ENCODE results near the gene TK2. TPM values are rescaled to one million over a fixed set of nuclear protein-coding genes. Genes with fewer than 3 reads are reported as not detected.

Gene TK2
- polyA plus RNA-seq, 2 of the 4 experiments (the other 2 are of a cell fraction), result 13.9 to 29.5 TPM

GRCh38 chr16:66486199-66486772, 63.6 kb downstream of the TK2 start:
- no peaks in the 10 kb centered on the region for H3K9me3 ChIP-seq
- 93% methylated on average over 12 of the region's 12 CpGs for WGBS (ENCODE audit: missing lambda C conversion rate)
- H3K4me2 ChIP-seq, result peak overlapping the region; percentile 32; the same call in 1 of the 3 replicates
- H3K27ac ChIP-seq, result peak overlapping the region; percentile 64 to 79
- no peak for FAIRE-seq
- H3K4me3 ChIP-seq, result no peak overlapping the region
- no peak for TF ChIP-seq BHLHE40 (IDR thresholded peaks at IDR 0.05; ENCODE audit: low read depth, low read length)
- TF ChIP-seq JUN (IDR thresholded peaks at IDR 0.05), result no peak
- no peak for TF ChIP-seq RARB (CRISPR knock-in tag; IDR thresholded peaks at IDR 0.05)
- no peak for TF ChIP-seq HES2 (IDR thresholded peaks at IDR 0.05)
- no peak for TF ChIP-seq USF2 (IDR thresholded peaks at IDR 0.05)
- TF ChIP-seq CBX8 (IDR thresholded peaks at IDR 0.05), result no peak
- TF ChIP-seq MAFK (IDR thresholded peaks at IDR 0.05; ENCODE audit: partially characterized antibody), result no peak
- TF ChIP-seq ATOH8 (CRISPR knock-in tag; IDR thresholded peaks at IDR 0.05; ENCODE audit: low read depth), result no peak
- TF ChIP-seq RAD21 (conservative IDR thresholded peaks at IDR 0.05 in 1 of 2, IDR thresholded peaks at IDR 0.05 in 1 of 2), result no peak
- TF ChIP-seq RCOR1 (IDR thresholded peaks at IDR 0.05; ENCODE audit: low read depth, low read length), result no peak
- TF ChIP-seq PHF8 (IDR thresholded peaks at IDR 0.05; ENCODE audit: borderline replicate concordance, low read depth), result no peak
- TF ChIP-seq HOXA7 (CRISPR knock-in tag; IDR thresholded peaks at IDR 0.05), result no peak
- no peak for TF ChIP-seq ZSCAN20 (CRISPR knock-in tag; IDR thresholded peaks at IDR 0.05)
- no peak for TF ChIP-seq FOXS1 (CRISPR knock-in tag; IDR thresholded peaks at IDR 0.05)
- TF ChIP-seq CHD2 (IDR thresholded peaks at IDR 0.05; ENCODE audit: low read length, partially characterized antibody), result no peak
- no peak for TF ChIP-seq ELK1 (IDR thresholded peaks at IDR 0.05; ENCODE audit: low read depth, low read length)
- POLR2A ChIA-PET, result interaction anchor here (1.1 kb wide), 1 partner anchor 26 kb away, joined by 3 read pairs; no protein-coding TSS in a partner anchor
- CTCF ChIA-PET, result interaction anchor here (0.5 to 15.7 kb wide), 8 partner anchors 10 to 383 kb away, joined by 3 to 185 read pairs (median 8); no protein-coding TSS in a partner anchor
- H3K4me1 ChIP-seq, result peaks cover 21% of the 10 kb centered on the region
- no peak for ATAC-seq
- DNase-seq (ENCODE audit: low read depth in 1 of 2, low spot score in 1 of 2), result no peak

- Histone ChIP-seq H3K9me3 (no peaks in the 10 kb centered on the region), H3K4me3 (no peak overlapping the region), H3K4me1 (peaks cover 21% of the 10 kb centered on the region), H3K4me2 (no peak overlapping the region), H3K27ac (peak overlapping the region; percentile 64 to 79; a peak in 4 of 6 replicates)
- DNase-seq (ENCODE audit: low read depth in 1 of 2, low spot score in 1 of 2) (no peak), FAIRE-seq (no peak), ATAC-seq (no peak)
- ChIA-PET POLR2A (no interaction called here), CTCF (interaction anchor here (0.9 to 15.7 kb wide), 6 partner anchors 9 to 132 kb away, joined by 3 to 185 read pairs (median 4); no protein-coding TSS in a partner anchor)
- TF ChIP-seq HDAC2 (IDR thresholded peaks at IDR 0.05) (no peak), FOSL2 (IDR thresholded peaks at IDR 0.05) (no peak), FOSL2 (CRISPR knock-in tag; IDR thresholded peaks at IDR 0.05) (no peak), CHD2 (IDR thresholded peaks at IDR 0.05; ENCODE audit: low read length, partially characterized antibody) (no peak), BCL3 (IDR thresholded peaks at IDR 0.05) (no peak), RAD21 (conservative IDR thresholded peaks at IDR 0.05 in 1 of 2, IDR thresholded peaks at IDR 0.05 in 1 of 2) (no peak), ATOH8 (CRISPR knock-in tag; IDR thresholded peaks at IDR 0.05; ENCODE audit: low read depth) (no peak)
- 94% methylated on average over 6 of the region's 6 CpGs for WGBS (ENCODE audit: missing lambda C conversion rate)
These were observed 64.5 kb downstream of the TK2 start for GRCh38 chr16:66485376-66485775.
